GM21528 (cell line): Measurements from ENCODE around the gene PLGRKT.
"Not testable (repeated sequence)": the region's sequence is repeated elsewhere in the genome, so short reads cannot be mapped to it uniquely, and the experiment has no call there.

ENCODE experiments used
- ATAC-seq: cut with Tn5 transposase; IDR thresholded peaks from one replicate; pipeline ENCODE4 v1.9.1; 2021; ENCODE audit warnings: mild to moderate bottlenecking, moderate library complexity; ENCODE audit not compliant: unreplicated experiment, low FRiP score

PLGRKT gene

DNA sequence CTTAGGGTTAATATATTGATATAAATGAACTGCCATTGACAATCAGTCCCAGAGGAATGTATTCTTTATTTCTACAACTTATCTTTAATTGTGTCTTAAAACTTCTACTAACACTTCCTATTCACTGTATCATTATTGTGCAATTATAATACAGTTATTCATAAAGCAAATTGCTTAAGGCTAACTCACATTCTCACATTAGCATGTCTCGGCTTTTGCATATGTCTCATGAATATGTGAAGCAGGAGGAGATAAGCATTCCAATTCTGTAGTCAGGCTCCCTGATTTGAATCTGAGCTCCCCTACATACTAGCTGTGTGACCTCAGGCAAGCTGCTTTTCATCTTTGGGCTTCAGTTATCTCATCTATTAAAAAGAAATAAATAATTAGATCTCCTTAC, 45.4 kb downstream of the PLGRKT start:
- no peak for ATAC-seq

DNA sequence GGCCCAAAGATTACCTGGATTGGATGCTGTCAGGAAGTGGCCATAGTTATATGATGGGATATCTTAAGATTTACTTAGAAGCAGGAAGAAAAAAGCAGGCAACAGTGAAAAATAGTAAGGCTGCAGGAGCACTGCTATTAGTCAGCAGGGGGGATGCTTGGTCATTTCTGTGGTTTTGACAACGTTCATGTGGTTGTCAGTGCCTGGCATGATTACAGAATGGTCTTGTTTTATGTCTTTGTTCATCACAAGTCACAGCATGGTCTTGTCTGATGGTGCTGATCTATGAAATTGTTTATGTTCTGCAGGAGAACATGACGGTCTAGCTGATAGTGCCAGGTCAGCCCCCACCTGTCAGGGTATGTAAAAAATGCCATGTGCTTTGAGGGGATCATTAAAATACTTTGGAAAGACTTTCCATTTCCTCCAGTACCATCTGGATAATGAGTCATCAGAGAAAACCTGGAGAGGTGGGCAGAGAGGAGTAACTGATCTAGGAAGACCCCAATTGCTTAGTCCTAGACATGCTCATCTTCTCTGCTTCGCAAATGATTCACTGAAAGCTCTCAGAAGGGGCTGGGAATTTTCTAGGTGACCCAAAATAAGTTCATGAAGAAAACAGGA, 48.5 kb downstream of the PLGRKT start:
- peak; percentile 59 for ATAC-seq

DNA sequence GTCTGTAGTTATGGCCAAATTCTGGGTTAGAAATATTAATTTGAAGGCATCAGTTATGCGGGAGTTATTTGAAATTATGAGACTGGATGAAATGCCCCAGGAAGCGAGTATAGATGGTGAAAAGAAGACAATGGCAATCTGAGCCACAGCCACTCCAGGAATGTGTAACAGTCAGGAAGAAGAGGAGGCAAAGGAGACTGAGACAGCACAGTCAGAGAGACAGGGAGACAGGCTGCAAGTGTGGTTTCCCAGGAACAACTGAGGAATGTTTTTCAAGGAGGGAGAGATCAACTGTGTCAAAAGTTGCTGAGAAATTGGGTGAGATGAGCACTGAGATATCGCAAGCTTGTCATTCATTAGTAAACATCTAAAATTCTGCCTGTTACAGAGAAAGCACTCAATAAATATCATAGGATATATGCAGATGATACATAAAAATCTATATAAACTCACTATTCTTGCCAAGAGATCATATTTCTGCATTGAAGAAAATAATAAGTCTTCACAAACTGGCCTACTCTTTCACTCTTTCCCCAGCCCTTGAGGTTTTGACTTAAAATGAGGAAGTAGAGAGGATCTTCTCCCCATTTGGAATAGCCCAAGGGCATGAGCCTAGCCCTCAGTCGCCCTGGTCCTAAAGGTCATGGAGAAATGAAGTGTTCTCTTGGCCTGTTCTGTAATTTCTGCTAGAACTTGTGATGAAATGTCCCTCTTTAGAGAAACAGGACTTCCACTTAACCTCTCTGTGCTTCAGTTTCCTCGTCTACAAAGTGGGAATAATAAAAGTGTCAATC, 49.5 kb downstream of the PLGRKT start:
- ATAC-seq, result no peak

DNA sequence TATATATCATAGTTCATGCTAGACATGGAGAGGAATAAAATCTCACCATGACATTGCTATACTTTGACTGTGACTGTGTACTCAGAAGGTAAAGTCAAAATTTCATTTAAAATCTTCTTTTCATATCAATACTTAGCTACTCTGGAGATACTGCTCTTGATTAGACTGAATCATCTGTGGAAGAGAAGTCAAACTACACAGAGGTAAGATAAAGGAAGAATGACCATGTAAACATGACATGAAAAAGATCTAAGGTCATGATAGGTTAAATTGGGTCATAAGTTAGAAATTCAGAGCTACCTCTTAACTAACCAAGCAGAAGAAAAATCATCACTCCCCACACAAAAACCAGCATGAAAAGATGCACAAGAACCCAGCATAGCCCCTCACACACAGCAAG, 53.3 kb downstream of the PLGRKT start:
- no peak for ATAC-seq

DNA sequence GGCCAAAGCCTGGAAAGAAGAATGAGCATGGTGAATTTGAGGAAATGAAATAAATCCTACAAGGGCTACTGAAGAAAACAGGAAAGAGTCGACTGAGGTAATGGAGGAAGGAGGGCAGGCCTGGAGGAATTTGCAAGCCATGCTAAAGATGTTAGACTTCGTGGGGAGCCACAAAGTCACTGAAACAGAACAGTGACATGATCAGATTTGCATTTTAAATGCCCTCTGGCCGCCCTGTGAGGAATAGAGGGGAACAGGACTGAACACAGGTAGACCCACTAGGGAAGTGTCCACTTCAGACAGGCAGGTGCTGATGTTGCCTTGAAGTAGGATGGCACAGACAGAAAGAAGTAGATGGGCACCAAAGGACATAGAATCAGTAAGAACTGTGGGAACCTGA, 55.2 kb downstream of the PLGRKT start:
- ATAC-seq, result no peak

DNA sequence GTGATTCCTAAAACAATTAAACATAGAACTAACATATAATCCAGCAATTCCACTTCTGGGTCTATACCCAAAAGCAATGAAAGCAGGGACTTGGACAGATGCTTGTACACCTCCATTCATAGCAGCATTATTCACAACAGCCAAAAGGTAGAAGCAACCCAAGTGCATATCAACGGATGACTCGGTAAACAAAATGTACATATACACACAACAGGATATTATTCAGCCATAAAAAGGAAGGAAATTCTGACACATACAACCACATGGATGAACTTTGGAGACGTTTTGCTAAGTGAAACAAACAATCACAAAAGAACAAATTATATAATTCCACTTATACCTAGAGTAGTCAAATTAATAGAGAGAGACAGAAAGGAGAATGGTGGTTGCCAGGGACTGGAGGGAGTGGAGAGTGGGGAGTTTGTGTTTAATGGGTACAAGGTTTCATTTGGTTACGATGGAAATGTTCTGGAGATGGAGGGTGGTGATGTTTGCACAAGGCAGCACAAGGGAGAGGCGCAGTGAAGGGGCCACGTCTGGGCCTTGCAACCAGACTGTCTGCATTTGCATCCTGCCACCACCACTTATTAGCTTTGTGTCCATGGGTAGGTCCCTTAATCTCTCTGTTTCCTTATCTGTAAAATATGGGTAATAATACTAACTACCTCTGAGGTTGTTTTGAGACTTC, 61.8 kb downstream of the PLGRKT start:
- no peak for ATAC-seq

DNA sequence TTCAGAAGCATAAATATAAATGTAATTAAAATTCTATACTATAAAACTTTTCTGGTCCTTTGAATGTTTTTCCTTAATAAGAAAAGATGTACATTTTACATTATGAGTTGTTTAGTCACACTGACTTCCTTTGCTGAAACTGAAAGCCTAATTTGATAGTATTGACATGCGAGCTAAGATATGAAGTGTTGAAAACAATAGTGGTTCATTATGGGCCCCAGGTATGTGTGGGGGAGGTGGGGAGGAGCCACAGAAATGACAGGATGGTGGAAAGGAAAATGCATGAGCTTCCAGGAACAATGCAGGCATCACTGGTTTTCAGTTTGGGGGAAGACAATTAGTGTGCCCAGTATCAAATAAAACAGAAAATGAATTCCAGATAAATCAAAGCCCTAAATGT, 62.6 kb downstream of the PLGRKT start:
- ATAC-seq, result no peak

DNA sequence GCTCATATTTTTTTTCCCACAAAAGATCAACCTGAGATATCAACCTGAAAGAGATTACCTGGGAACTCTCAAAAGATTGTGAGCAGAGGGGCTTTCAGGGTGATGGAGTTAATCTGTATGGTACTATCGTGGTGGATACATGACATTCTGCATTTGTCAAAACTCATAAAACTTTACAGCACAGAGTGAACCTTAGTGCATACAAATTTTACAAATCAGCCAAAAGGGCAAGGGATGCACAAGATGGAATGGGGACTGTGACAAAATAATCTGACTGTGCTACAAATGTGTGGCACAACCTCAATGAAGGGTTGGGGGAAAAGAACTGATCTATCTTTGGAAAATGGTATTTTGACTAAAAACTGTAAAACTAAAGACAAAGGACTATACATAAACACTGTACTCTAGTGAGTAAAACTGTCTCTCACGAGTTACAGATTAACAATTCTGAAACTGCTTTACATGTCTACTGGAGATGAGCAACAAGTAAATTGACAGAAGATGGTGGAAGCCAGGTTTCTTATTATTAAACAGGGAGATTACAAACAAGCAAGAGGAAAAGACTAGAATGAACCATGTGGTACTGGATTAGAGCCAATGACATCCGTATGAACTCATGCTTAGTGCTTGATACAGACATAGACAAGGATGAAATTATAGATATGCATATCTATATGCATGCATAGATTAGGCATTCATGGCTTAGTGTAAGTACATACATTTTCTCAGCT, 73.3 kb downstream of the PLGRKT start:
- peak; percentile 88 for ATAC-seq

DNA sequence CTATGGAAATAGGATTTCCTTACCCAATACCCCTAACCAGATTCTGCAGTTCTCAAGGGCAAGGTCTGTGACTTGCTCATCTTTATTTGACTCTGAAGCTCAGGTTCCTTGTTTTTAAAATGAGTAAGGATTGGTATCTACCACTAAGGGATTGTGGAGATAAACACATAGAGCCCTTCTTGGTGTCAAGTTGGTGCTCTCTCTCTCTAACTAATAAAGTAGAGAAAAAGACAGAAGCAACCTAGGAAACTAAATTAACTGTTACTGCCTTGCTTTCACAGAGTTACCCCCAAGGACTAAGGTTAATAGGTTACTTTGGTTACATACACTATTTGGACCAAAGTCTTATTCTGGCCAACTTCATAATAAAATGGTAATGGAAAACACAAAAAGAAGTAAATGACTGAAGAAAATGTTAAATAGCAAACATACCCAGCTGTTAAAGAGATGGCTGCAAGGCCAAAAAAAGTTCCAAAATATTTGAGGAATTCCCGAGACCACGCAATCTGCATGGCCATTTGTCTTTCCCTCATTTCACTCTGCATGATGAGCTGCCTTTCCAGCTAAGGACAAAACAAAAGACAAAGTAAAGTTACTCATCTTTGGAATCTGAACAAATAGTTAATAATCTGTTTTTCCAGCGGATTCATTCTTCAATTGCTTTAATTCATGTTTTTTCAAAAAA, 76.3 kb downstream of the PLGRKT start:
- no peak for ATAC-seq

DNA sequence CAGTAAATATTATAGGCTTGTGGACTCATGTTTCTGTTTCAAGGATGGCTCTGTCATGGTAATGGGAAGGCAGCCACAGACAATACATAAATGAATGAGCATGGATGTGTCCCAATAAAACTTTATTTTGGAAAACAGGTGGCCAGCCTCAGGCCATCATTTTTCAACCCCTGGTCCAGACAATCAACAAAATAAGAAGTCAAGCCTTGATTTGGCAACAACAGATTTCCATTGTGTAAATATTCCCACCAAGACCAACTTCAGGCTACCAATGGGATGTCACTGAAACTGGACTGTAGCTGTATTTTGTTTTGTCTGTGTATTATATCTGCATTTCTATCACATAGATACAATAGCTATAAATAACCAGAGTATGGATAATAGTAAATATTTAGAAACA, 77.4 kb downstream of the PLGRKT start:
- ATAC-seq, result no peak

DNA sequence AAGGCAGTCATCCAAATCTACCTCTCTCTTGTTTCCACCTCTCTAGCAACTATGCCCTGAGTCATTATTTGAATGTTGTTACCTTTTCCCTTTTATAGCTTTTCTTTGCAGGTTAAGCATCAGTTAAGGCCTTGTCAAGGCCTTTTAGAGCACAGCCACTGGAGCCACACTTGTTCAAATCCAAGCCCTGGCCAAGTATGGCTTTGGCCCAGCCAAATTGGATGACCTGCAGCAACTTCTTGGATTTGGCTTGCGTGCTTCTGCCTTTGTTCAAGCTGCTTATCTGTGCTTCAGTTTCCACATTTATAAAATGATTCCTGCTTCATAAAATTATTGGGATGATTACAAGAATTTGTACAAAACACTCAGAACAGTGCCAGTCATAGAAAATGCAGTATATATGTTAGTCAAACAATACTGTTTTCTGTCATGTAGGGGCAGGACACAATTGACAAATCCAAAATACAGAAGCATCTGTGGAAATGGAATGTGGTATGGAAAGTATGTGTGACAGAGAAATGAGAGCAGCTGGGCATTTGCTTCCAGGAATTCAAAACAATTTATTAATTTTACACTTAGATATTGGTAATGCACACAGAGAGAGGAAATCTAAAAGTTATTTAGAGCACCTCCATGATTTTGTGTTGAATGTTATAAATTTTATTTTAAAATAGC, 80.2 kb downstream of the PLGRKT start:
- no peak for ATAC-seq

DNA sequence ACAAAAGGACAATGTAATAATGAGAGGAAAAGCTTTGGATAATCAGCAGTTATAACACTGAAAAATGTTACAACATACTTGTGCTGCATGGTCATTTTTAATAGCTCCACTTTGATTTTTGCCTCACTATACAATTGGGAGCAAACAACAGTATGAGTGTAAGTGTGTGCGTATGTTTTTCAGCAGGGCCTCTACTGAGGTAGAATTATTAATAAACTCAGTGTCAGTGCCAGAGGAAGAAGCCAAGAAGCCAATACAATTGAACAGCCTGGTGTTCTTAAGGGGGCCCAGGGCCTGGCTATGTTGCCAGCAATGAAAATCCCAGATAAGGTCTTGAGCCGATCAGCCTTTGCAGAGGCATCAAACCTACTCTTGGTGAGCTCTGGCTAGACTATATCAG, 81.9 kb downstream of the PLGRKT start:
- ATAC-seq, result no peak

DNA sequence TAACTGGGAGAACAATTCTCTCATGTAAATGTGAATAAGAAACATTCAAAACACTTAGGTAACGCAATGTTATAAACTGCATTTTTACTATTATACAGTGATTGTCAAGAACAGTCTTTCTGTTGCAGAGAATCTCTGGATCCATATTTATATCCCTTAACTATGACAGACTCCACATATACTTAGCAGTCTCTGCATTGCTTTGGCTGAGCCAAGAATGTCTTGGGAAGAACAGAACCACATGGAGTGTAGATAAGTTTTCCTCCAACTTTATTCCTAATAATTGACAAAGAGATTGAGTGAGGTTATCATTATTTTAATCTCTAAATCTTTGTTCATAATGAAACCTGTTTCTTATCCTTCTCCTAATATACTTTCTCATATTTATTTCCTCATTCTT, 82.5 kb downstream of the PLGRKT start:
- no peak for ATAC-seq

DNA sequence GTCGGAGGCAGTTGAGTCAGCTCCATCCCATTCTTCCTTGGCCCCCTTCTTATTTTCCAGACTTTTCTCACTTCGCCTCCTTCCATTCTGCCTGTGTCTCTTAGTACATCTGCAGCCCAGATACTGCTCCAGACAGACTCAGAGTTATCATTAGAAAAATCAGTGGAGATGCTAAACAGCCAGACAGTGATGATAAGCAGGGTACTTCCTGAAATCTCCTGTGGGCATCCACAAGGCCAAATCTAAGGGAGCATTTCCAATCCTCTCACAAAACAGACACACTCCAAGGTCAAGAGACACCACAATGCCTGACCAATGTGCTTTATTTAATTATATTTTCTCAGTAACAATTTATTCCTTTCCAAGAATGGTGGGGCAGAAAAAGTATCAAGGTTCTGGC, 83.5 kb downstream of the PLGRKT start:
- no peak for ATAC-seq

DNA sequence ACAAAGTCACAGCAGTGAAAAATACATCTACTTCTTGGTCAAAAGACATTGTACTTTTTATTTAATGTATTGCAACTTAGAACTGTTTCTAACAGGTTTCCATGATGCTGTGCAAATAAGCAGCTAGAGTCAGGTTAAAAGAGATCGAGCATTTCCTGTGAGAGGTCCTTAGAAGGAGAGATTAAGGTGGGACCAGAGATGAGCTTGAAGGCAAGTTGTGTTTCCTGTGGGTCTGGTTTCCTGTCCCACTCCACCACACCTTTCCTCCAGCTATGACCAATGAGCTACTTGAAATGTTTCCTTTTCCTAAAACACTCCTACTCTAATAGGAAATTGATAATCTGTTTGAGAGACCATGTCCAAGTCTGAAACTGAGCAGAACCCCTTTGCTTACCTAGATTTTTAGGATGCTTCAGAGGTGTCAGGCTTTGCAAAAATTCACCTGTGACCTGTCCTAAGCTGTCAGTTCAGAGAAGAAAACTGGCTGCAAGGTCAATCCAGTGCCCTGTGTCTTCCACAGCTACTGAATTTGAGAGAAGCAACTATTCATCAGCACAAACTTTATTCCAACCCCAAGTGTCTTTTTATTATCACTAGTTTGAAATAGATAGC, 85.0 kb downstream of the PLGRKT start:
- ATAC-seq, result no peak

DNA sequence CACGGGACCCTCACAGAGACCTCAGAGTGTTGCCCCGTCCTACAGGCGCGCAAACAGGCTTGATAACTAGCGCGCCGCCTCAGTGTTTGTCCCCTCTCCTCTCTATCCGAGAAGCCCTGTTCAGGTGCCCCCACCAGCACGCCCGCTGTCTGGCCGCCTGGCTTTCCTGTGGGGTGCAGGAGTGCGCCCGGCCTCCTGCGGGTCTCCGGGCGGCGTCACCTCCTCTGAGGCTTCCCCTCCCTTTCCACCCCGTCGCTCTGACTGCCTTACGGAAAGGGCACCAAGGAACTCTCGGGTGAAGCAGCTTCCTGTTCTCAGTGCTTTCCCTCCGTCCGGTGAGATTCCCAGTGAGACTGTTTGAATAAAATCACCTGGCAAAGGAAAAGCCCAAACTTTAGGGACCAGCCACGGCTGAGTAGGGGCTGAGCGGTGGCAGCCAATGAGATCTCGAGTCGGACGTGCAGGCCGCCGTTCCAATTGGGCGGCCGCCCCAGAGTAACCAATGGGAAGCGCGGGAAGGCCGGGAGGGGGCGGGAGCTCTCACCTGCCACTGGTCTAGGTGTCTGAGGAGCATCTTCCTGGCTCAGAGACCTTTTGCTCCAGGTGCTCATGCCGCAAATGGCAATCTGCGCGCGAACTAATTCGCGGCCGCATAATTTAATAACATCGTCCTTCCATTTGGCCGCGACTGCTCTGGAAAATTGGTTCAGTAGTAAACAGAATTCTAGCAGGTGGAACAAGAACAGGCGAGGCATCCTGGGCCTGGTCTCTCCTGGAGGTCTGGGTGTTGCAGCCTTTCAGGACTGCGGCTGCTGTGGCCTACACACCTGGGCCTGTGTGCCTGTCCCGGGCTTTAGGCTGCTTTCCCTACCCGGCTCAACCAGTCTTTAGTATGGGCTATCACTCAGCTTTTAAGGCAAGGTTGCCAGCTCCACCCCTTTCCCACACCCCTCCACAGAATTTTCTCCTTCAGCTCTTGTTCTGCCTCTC, 98.4 kb downstream of the PLGRKT start, which contains the start of gene RLN1:
Gene RLN1 (minus strand): TSS at position 885 of the 990 bp plus-strand sequence. CDS start 130 bp downstream, at position 755.
- ATAC-seq, result peak; percentile 99

DNA sequence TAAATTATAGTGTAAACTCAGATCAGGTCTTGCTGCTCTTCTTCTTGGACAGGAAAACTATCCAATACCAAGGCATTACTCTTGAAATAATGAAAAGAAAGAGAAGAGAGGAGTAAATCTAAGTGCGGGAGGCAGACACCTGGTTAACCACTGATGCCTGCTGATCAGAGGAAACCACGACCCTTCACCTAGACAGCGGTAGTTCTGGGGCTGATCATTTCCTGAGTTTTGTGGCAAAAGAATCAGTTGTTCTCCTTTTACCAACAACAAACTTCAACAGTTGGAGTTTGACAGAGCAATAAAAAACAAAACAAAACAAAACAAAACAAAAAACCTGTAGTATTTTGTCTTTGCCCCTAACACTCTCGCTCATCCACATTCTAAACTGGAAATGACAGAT, 101.0 kb downstream of the PLGRKT start:
- no peak for ATAC-seq

DNA sequence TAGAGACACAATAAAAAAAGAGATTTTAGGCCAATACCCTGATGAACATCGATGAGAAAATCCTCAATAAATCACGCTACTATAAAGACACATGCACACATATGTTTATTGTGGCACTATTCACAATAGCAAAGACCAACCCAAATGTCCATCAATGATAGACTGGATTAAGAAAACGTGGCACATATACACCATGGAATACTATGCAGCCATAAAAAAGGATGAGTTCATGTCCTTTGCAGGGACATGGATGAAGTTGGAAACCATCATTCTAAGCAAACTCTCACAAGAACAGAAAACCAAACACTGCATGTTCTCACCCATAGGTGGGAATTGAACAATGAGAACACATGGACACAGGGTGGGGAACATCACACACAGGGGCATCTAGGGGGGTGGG, 106.4 kb downstream of the PLGRKT start:
- ATAC-seq, result not testable (repeated sequence)
